NCI-H2227 (cell line): Measurements from ENCODE around the gene MAMDC4.
"Not testable (repeated sequence)": the region's sequence is repeated elsewhere in the genome, so short reads cannot be mapped to it uniquely, and the experiment has no call there.

Experiments used
- DNase-seq: peaks from one replicate; lab custom pipeline; 2025; ENCODE audit not compliant: unreplicated experiment; lab: John Stamatoyannopoulos, UW

Gene MAMDC4

DNA sequence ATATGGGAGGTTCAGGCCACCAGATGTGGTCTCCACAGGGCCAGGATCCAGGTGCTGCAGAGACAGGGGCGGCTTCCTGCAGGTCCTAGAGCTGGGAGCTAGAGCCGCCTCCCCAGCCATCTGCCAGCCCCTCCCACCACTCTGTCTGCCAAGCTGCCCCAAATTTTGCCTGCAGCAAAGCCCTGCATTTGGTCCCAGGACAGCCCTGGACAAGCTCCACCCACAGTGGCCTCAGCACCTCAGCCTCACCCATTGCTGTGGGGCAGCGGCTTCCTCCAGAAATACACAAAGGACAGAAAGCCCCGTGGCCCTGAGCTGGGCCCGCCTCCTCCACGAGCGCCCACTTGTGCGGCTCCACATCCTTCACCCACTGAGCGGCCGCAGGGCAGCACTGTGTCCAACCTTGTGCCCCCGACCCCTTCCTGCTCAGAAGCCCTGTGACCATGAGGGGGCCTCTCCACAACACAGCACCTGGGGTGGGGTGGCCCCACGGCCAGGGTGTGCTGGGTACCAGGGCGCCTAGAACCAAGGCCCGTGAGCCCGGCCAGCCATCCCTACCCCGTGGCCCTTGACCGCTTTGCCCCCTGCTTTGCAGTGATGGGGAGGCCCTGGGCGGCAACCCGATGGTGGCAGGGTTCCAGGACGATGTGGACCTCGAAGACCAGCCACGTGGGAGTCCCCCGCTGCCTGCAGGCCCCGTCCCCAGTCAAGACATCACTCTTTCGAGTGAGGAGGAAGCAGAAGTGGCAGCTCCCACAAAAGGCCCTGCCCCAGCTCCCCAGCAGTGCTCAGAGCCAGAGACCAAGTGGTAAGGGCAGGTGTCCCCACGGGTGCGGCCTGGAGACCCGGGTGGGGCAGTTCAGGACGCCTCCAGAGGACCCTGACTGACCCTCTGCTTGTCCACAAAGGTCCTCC, 13.6 kb upstream of the MAMDC4 start:
- DNase-seq: no peak

DNA sequence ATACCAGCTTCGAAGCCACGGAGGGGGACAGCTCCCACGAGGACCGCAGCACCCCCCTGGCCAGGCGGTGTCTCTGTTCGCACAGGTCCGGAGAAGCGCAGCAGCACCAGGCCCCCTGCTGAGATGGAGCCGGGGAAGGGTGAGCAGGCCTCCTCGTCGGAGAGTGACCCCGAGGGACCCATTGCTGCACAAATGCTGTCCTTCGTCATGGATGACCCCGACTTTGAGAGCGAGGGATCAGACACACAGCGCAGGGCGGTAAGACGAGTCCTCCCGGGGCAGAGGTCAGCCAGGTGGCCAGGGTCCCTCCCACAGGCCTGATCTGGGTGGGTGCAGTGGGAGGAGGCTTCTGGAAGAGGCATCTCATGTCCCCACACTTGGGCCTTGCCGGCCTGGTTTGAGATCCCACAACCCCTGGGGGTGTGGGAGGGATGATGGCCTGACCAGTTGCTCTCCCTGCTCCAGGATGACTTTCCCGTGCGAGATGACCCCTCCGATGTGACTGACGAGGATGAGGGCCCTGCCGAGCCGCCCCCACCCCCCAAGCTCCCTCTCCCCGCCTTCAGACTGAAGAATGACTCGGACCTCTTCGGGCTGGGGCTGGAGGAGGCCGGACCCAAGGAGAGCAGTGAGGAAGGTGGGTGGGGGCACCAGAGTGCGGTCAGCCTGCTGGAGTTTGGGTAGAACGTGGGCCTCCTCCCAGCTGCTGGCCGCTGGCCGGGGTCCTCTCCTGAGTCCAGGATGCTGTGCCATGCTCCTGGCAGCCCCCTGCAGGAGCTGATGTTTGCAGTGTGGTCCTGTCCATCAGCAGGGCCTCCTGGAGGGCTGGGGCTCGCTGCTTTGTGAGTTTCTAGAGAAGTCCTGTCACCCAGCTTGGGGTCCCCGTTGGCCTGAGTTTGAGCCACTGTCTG, 12.7 kb upstream of the MAMDC4 start:
- no peak for DNase-seq

DNA sequence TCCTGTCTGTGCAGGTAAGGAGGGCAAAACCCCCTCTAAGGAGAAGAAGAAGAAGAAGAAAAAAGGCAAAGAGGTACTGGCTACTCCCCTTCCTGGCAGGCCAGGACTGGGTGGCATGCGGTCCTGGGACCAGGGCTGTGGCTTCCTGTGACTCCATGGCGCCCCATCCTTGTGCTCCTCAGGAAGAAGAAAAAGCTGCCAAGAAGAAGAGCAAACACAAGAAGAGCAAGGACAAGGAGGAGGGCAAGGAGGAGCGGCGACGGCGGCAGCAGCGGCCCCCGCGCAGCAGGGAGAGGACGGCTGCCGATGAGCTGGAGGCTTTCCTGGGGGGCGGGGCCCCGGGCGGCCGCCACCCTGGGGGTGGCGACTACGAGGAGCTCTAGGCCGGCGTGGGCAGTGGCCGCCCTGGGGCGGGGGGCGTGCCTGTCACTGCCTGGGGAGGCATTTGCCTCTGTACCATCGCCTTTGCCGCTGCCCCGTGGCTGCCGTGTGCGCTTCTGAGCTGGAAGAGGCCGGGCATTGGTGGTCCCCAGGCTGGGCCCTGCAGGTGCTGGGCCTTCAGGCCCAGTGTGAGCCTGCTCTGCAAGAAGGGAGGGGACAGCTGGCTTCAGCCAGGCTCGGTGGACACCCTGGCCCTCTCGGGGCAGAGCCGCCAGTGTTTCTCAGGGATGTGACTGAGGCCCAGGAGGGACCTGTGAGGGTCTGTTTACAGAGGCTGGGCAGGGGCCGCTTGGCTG, 11.8 kb upstream of the MAMDC4 start:
- peak; percentile 80 for DNase-seq

DNA sequence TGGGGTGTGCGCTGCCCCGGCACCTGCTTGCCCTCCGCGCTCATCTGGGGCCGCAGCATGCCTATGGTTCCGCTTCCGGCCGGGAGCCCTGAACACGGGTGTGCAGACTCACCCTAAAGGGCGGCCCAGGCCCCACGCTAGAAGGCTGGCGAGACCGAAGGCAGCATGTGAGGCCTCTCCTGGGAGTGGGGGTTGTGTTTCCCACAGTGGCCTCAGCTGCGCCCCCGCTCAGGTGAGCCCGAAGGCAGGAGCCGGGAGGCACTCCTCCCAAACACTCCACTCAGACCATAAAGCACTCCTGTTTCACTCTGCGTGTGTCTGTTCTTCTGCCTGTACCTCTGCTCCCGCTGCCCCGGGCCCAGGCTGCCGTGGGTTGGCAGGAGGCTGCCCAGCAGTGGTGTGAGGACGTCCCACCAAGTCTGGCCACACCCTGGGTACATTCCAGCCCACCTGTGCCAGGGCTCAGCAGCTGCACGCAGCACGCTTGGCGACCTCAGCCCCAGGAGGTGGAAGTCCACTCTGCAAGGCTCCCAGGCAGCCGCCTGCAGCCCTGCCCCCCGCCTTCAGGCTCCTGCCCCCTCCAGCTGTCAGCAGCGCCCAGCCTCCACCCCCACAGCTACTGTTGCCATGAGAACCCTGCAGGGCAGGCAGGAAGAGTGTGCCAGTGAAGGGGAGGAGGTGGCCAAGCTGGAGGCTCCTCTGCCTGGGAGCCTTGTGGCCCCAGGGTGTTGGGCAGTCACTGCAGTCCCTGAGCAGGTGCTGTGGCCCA, 11.1 kb upstream of the MAMDC4 start:
- peak; percentile 77 for DNase-seq

DNA sequence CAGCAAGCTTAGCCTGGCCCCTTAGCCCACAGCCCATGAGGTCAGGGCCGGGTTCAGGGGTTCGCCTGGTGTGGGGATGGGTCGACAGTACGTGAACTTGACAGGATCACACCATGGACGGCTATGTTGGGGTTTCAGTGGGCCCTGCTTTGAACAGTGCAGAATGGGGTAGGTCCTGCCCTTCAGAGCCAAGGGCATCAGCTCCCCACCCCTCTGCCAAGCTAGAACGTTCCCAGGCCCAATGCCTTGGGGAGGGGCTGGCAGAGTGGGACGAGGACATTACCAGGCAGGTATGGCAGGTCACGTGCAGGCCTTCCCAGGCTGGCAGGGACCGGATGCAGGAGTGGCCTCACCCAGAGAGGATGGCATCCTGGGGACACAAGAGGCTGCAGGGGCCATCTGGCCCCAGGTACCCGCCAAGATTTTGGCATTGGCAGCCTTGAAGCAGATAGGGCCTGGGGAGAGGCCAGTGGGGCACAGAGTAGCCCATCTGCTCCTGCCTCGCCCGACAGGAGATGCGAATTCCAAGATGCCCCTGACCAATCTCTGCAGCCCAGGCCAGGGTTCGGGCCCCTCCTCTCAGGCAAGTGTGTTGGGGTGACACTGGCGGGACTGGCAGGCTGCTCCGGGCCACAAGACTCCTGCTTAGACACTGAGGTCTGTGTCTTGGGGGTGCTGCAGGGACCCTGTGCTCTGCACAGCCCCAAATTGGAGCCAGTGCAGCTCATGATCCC, 10.3 kb upstream of the MAMDC4 start:
- not testable (repeated sequence) for DNase-seq

DNA sequence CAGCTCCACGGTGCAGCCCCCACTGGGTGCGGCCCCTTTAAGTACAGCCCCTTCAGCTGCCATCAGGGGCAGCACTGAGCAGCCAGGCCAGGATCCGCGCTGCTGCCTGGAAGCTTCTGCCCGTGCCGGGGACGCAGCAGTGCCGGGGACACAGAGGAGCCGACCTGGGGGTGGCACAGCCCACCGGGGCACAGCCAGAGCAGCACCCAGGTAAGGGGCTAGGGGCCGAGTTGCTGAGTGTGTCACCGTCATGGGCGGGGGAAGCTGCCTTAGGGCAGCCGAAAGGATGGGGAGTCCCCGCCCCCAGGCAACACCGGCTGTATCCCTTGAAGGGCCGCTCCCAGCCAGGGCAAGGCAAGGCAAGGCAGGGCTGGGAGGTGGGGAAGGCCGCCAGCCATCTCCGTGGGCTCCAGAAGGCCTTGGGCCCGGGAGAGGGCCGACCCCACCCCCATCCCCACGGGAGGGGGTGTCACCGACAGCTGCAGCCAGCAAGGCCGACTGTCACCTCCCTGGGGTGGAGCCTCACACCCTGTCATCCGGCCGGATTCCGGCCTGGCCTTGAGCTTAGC, 9.7 kb upstream of the MAMDC4 start, which contains the start of gene AJM1:
TSS of gene AJM1 (plus strand) at position 99 of the 569 bp plus-strand sequence. CDS start 1,937 bp downstream, outside the sequence.
- DNase-seq: peak; percentile 80

DNA sequence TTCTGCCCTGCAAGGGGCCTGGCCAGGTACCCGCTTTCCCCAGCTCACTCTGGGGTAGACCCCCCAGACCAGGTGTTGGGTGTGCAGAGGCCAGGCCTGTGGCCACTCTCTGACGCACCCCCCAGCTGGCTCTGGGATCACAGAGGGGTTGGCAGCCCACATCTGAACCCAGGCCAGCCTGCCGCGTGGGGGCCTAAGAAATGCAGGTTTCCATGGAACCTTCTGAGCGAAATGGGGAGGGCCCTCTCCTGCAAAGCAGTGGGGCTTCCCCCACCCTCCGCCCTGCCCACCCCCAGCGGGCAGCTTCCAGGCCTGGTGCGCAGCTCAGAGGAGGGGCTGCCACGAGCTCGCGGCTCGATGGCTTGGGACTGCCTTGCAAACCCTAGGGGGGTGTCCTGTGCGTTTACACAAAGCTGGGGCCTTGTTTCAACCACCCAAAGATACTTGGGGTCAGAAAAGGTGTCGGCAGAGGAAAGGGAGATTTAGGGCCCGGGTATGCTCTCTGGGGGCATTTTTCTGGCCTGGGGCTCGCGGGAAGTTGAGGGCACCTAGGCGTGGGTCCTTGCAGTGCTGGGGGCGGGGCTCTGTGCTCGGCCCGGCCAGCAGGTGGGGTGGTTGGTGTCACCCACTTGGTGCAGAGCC, 8.9 kb upstream of the MAMDC4 start:
- not testable (repeated sequence) for DNase-seq

DNA sequence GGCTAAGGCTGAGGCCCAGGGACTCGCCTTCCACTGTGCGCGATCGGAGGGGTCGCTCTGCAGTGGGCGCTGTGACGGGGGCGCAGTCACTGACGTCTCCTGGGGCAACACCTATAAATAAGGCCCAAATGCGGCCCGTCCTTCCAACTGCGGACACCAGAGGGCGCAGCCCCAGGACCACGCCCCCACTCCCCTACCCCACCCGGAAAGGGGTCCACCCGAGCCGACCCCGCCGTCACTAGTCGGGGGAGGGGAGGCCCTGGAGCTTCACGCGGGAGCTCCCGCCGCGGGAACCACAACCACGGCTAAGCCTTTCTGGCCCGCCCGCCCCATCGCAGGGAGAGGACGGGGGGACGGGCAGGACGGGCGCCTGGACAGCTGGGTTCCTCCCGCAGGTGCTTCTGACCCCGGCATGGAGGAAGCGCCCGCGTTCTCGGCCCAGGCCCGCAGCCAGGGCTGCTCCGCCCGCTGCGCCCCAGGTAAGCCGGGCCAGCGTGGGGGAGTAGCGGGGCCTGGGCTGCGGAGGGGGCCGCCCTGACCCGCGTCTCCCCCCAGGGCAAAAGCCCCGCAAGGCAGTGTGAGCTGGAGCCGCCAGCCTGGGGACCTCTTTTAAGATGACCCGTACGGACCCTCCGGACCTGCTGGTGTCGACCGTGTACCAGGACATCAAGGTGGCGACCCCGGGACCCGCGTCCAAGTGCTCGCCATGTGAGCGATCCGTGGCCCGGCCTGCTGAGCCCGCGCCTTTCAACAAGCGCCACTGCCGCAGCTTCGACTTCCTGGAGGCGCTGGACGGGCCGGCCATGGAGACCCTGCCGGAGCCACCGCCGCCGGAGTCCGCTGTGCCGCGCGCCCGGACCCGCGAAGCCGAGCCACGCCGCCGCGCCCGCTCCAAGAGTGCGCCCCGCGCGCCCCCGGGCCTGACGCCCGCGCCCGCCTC, 8.1 kb upstream of the MAMDC4 start:
- not testable (repeated sequence) for DNase-seq

DNA sequence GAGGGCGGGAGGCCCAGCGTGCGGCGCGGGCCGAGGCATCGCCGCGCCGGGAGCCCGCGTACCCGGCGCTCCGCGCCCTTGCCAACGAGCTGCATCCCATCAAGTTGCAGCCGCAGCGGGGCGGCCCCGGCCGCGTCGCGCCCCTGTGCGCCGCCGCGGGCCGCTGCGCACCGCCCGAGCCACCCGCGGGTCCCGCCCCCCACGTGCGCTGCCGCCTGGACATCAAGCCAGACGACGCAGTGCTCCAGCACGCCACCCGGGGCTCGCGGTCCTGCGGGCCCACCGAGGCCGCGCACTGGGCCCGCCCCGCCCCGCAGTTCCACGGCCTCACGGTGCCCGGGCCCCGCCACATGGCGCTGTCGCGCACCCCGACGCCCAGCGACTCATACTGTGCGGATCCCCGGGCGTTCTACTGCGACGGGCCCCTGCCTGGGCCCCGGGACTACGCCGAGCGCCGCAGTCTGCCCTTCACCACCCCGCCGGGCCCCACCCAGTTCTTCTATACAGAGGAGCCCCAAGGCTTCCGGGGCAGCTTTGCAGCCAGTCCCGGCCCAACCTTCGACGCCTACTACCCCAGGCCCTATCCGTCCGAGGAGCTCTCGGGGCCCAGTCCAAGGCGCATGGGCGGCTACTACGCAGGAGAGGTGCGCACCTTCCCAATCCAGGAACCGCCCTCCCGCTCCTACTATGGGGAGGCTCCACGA, 7.2 kb upstream of the MAMDC4 start:
- DNase-seq: no peak

DNA sequence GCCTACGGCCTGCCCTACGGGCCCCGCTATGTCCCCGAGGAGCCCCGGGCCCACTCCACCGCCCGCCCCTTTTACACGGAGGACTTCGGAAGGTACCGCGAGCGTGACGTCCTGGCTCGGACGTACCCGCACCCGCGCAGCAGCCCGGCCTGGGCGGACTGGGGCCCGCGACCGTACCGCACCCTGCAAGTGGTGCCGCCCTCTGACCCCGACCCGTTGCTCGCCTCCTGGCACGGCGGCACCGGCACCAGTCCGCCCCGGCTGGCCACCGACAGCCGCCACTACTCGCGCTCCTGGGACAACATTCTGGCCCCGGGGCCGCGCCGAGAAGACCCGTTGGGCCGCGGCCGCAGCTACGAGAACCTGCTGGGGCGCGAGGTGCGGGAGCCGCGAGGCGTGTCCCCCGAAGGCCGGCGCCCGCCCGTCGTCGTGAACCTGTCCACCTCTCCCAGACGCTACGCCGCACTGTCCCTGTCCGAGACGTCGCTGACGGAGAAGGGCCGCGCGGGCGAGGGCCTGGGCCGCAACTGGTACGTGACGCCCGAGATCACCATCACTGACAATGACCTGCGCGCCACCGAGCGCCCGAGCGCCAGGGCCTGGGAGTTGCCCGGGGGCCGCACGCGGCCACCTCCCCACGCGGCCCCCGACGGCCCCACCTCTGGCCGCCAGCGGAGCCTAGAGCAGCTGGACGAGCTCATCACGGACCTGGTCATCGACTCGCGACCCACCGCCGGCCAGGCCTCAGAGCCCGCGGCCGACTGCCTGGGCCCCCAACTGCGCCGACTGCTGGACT, 6.5 kb upstream of the MAMDC4 start:
- DNase-seq: no peak

DNA sequence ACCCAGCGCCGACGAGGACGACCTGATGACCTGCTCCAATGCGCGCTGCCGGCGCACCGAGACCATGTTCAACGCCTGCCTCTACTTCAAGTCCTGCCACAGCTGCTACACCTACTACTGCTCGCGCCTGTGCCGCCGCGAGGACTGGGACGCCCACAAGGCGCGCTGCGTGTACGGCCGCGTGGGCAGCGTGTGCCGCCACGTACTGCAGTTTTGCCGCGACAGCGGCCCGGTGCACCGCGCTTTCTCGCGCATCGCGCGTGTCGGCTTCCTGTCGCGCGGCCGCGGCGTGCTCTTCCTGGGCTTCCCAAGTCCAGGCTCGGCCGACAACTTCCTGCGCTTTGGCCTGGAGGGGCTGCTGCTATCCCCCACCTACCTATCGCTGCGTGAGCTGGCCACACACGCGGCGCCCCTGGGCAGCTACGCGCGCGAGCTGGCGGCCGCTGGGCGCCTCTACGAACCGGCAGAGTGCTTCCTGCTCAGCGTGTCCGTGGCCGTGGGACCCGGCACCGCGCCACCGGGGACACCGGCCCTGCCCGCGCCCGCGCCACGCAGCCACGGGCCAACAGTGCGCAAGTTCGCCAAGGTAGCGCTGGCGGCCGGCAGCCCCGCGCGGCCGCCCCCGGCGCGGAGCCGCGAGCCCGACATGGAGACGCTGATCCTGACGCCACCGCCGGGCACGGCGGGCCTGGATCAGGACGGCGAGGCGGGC, 5.6 kb upstream of the MAMDC4 start:
- no peak for DNase-seq

DNA sequence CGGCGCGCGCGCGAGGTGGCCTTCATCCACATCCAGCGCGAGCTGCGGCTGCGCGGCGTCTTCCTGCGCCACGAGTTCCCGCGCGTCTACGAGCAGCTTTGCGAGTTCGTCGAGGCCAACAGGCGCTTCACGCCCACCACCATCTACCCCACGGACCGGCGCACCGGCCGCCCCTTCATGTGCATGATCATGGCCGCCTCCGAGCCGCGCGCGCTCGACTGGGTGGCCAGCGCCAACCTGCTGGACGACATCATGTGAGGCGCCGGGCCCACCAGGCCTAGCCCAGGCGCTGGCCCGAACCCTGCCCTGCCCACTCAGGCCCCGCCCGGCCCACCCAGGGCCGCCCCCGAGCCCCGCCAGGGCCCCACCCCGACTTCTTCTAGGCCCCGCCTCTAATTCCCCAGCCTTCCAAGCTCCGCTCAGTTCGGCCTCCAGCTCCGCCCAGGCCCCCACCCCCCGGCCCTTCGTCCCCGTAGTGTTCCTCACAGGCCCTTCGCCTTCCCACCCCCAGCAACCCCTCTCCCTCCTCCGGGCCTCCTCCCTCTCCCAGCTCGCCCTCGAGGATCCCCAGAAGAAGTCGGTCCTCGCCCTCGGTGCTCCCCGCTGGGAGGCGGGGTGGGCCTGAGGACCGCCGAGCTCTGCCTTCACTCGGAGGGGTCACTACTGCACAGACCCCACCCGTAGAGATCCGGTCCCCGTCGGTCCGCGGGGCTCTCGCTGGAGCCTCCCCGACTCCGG, 4.9 kb upstream of the MAMDC4 start:
- no peak for DNase-seq

DNA sequence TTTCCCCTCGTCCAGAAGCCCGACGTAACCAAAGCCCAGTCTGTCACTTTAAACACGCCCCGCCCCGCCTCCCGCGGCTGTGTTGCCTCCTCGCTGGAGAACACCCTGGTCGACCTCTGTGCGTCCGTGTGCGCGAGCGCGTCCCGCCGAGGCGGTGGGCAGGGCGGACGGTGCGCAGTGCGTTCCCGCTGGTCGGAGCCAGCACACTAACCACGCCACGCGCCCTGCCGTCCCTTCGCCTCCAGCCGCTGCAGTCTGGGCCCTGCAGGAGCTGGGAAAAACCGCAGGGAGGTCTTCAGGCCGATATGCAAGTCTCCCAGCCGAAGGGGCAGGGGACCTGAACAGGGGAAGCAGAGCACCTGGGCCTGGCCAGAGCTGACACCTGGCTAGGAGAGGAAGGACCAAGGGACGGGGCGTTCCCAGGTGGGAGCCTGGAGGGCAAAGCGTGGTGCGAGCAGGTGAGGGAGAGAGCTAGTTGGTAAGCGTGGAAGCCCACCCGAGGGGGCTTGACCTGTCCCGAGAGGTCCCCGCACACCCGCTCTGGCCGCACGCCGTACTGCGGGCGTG, 4.2 kb upstream of the MAMDC4 start:
- peak; percentile 80 for DNase-seq

DNA sequence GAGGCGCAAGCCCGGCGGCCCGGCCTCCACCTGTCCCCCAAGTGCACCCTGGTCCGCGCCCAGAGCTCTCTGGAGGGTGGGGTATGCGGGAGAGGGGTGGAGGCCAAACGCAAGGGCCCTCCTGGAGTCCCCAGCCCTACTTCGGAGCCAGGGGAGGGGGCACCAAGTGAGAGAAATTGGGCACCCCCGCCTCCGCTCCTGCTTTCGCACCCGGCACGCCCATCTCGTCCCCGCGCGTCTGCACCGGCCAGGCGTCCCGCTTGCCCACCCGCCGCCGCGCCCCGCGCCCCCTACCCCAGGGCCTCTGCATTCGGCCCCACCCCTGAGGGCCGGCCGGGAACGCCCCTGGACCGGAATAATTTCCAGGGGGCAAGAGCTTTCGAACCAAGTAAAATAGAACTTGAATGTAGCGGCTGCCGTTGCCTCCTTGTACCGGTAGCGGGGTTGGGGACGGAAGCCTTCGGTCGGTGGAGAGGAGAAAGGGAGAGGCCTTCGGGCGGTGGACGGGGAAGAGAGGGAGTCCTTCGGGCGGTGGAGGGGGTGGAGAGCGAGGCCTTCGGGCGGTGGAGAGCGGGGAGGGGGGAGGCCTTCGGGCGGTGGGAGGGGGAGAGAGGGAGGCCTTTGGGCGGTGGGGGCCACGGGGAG, 3.6 kb upstream of the MAMDC4 start:
- DNase-seq: peak; percentile 68
